GM06990 (cell line): ENCODE results near the gene CALY.

ENCODE experiments used
- DNase-seq: peaks from one replicate; pipeline ENCODE4 v3.0.0-alpha.2; 2011; ENCODE audit not compliant: insufficient read length; ENCODE audit errors: extremely low read depth
- H3K27me3 ChIP-seq: replicated peaks from 2 replicates; pipeline ENCODE4 v1.6.0; 2011; ENCODE audit warnings: low read length; ENCODE audit not compliant: control insufficient read depth, insufficient read depth
- H3K36me3 ChIP-seq: 2 replicates; pipeline ENCODE4 v1.5.1; 2011; ENCODE audit warnings: low read length; ENCODE audit not compliant: control insufficient read depth, insufficient read depth
- H3K4me3 ChIP-seq: replicated peaks from 2 replicates; pipeline ENCODE4 v1.5.1; 2011; ENCODE audit warnings: low read depth, mild to moderate bottlenecking, control low read depth, low read length
- CTCF ChIP-seq: IDR thresholded peaks from 2 replicates; pipeline ENCODE4 v1.5.1; 2011; ENCODE audit warnings: low read length, control low read depth, mild to moderate bottlenecking, inconsistent platforms; ENCODE audit not compliant: insufficient read depth, poor library complexity, severe bottlenecking

CALY gene

GRCh38 chr10:133309720-133310398, 26.8 kb downstream of the CALY start:
- no peaks in the 10 kb centered on the region for H3K27me3 ChIP-seq
- H3K4me3 ChIP-seq: no peak overlapping the region
- DNase-seq: no peak
- H3K36me3 ChIP-seq: peaks cover 12% of the 10 kb centered on the region
- TF ChIP-seq CTCF: no peak

GRCh38 chr10:133309100-133309719, 27.5 kb downstream of the CALY start:
- peak; percentile 90 for DNase-seq
- Histone ChIP-seq H3K36me3 (peaks cover 12% of the 10 kb centered on the region), H3K27me3 (no peaks in the 10 kb centered on the region), H3K4me3 (peak overlapping the region; percentile 74)
- no peak for TF ChIP-seq CTCF

- peak; percentile 21 for TF ChIP-seq CTCF
- Histone ChIP-seq H3K36me3 (peaks cover 12% of the 10 kb centered on the region), H3K27me3 (no peaks in the 10 kb centered on the region), H3K4me3 (peak within 1 kb of the TSS; percentile 74)
- peak; percentile 92 for DNase-seq
Observed at GRCh38 chr10:133308421-133309099, 28.1 kb downstream of the CALY start, which contains the start of the genes TUBGCP2 and ZNF511. Gene TUBGCP2, minus strand, starts transcription at chr10:133308872. Its CDS starts 5,931 bp downstream, at chr10:133302941. Gene ZNF511, plus strand, starts transcription at chr10:133308914. Its CDS starts 30 bp downstream, at chr10:133308944.

GRCh38 chr10:133307776-133308420, 28.8 kb downstream of the CALY start:
- Histone ChIP-seq H3K36me3 (peaks cover 14% of the 10 kb centered on the region), H3K4me3 (peak overlapping the region; percentile 74), H3K27me3 (no peaks in the 10 kb centered on the region)
- DNase-seq: peak; percentile 57
- peak; percentile 88 for TF ChIP-seq CTCF

DNA sequence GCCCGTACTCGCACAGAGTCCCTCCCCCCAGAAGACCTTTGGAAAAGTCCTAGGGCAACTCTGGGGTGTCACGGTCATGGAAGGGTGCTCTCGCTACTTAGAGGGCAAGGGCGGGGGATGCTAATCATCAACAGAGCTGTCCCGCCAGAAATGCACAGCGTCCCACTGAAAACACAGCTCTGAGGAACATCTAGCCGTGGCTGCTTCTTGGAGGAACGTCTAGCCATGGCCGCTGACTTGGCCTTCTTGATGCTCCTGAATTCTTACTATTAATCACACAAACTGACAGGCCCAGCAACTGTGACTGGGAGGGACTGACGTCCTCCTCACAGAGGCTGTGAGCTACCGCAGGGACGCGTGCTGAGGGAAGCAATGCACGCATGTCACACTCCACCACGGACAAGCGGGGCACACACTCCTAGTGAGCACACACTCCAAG, 29.7 kb downstream of the CALY start:
- Histone ChIP-seq H3K4me3 (no peak overlapping the region), H3K27me3 (no peaks in the 10 kb centered on the region), H3K36me3 (peaks cover 14% of the 10 kb centered on the region)
- no peak for DNase-seq
- TF ChIP-seq CTCF: no peak
